GM18517 (cell line): ENCODE results near the gene MEIOSIN.
"Not testable (repeated sequence)": the region's sequence is repeated elsewhere in the genome, so short reads cannot be mapped to it uniquely, and the experiment has no call there.

Experiments
- ATAC-seq: cut with Tn5 transposase; IDR thresholded peaks from one replicate; pipeline ENCODE4 v1.9.1; 2021; ENCODE audit warnings: mild to moderate bottlenecking, moderate library complexity; ENCODE audit not compliant: unreplicated experiment

Gene MEIOSIN

DNA sequence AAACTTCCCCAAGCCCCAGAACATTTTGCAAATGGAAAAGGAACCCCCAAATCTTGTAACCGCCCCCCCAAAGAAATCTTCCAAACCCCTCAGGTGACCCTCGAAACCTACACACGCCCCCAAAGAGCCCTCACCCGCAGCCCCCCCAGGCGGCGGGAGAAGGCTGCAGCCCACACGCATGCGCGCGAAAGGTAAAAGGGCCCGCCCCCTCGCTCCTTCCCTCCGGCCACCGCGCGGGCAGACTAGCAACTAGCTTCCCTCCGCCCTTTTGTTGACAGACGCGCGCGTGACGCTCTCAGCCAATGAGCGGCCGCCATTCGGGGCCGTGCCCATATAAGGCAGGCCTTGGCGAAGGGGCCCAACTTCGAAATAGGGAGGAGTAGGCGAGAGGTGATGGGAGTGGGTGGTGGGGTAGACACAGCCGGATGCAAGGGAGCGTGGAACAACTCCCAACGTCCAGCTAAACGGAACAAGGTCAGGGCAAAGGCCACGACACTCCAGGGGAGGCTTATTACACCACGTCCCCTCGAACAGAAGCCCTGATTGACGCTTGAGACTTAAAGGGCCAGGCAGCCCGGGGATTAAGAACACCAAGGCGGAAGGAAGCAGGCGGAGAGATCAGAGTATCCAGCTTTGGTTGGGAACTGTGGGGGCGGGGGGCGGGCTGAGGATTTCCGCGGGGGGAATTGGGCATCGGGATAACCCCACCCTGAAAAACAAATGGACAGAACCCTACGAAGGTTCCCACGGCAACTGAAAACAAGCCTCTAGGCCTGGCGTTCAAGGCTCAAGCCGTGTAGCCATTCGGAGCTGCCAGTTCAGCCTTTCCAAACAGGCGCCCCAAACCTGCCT, 15.9 kb upstream of the MEIOSIN start:
- ATAC-seq = peak; percentile 93

DNA sequence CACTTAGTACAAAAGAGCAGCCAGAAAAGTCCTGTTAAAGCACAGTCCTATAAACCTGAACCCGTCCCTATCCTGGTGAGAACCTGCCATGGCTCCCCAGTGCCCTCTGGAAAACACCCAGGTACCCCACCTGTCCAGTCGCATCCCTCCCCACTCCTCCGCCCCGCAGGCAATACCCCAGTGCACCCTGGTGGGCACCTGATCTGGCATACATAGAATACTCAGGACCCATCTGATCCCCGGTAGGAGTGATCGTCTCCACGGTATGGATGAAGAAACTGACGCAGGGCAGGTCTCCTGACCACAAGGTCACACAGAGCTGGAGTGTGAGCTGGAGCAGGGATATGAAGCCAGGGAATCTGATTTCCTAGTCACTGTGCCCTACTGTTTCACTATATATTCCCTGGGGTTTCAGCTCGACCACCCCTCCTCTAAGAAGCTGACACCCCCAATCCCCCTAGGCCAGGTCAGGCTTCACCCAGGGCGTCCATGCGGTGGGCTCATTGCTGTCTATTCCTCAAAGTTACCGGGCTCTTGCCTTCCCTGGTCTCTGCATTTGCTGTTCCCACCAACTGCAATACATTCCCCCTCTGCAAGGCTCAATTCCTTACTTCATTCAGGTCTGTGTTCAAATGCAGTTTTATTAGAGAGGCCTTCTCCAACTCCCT, 15.1 kb upstream of the MEIOSIN start:
- no peak for ATAC-seq

DNA sequence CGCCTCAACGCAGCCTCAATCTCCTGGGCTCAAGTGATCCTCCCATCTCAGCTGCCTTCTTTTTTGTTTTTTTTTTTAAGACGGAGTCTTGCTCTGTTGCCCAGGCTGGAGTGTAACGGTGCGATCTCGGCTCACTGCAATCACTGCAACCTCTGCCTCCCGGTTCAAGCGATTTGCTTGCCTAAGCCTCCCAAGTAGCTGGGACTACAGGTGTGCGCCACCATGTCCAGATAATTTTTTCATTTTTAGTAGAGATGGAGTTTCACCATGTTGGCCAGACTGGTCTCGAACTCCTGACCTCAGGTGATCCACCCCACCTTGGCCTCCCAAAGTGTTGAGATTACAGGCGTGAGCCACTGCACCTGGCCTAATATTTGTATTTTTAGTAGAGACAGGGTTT, 13.2 kb upstream of the MEIOSIN start:
- not testable (repeated sequence) for ATAC-seq

DNA sequence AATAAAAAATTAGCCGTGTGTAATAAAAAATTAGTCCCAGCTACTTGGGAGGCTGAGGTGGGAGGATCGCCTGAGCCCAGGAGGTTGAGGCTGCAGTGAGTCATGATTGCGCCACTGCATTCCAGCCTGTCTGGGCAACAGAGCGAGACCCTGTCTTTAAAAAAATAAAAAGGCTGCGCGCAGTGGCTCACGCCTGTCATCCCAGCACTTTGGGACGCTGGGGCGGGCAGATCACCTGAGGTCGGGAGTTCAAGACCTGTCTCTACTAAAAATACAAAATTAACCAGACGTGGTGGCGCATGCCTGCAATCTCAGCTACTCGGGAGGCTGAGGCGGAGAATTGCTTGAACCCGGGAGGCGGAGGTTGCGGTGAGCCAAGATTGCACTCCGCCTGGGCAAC, 4.6 kb upstream of the MEIOSIN start:
- ATAC-seq = not testable (repeated sequence)

DNA sequence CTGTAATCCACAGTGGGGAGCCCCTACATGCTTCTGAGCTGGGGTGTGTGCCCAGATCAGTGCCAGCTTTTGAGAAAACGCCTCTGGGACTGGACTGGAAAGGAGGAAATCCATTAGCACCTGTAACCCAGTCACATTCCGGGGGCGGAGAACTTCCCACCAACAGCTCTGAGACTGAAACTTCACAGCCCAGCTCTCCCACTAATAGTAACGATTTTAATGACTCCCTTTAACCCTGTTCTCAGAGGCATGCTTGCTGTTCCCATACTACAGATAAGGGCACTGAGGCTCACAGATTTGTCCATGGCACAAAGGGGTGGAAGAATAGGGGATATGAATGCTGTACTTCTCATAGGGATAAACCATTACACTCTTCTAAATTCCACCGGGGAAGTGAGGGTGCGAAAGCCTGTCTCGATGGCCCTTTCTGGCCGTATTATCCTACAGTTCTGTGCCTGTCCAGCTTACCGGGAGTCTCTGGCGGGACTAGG, 3.4 kb upstream of the MEIOSIN start:
- no peak for ATAC-seq

DNA sequence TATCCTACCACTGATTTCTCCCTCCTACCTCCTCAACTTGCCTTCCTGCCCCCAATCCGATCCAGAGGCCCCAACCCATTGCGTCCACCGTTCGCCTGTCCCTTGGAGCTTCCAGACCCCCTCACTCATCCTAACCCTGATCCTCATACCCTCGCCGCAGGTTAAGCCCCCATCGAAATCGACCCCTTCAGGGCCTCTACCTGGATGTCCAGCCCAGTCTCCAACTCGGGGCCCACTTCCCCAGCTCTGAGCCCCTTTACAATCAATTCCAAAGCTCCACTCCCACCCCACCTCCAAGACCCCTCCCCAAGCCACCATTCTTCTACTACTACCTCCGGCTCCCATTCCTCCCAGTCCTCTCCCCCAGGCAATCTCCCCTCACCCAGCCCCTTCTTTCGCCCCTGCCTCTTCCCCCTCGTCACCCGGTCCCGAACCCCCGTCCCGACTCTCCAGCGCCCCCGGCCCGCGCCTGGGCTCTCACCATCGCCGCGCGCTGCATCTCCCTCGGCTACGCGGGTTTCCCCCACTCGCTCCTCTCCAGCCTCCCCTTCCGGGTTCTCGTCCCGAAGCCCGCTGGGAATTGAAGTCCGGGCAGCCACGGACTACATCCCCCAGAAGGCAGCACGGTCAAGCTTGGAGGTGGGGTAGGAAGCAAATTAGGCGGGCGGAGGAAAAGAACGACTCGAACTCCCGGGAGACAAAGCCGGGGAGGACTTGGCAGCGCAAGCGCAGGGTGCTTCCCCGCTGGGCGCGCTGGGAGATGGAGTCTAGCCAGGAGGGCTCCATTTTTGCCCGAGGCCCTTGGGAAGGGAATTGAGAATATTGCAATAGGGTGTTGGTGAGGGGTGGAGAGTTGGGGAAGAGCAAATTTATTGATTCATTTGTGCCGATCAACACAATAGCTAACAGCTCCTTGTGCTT, 2.6 kb upstream of the MEIOSIN start, which contains the start of gene FBXO46:
FBXO46 (minus strand) TSS at position 529 of the 921 bp plus-strand sequence. CDS start 17,401 bp downstream, outside the sequence.
- ATAC-seq = peak; percentile 77

DNA sequence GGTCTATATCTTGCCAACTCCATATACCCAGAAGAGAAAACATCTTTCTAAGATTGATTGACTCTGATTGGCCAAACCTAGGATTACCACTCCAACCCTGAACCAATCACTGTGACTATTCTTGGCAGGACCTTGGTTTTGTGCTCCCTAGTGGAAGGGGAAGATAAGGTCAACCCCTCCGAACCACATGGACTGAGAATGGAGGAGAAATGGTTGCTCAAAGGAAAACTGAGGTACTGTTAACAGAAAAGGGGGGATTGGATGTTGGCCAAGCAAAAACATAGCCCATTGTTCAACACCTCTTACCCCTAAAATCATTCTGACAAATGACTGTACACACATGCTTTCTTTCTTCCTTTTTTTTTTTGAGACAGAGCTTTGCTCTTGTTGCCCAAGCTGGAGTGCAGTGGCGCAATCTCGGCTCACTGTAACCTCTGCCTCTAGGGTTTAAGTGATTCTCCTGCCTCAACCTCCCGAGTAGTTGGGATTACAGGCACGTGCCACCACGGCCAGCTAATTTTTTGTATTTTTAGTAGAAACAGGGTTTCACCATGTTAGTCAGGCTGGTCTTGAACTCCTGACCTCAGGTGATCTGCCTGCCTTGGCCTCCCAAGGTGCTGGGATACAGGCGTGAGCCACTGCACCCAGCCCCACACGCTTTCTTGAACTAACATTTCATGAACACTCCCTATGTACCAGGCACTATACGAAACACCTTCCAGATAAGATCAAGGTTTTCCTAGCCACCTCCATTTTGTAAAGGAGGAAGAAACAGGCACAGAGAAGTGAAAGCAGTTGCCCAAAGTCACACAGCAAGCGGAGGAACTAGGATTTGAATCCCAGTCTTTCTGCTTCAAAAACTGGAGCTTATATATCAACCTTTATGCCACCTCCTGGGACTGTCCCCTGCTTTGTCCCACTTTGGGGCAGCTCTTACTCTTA, 6.5 kb downstream of the MEIOSIN start:
- no peak for ATAC-seq

- ATAC-seq = no peak
Measured at GRCh38 chr19:45742969-45743368, 9.7 kb downstream of the MEIOSIN start.

- ATAC-seq = no peak
Measured at GRCh38 chr19:45745606-45746005, 12.4 kb downstream of the MEIOSIN start.

- ATAC-seq = no peak
Measured at GRCh38 chr19:45746866-45747265, 13.6 kb downstream of the MEIOSIN start.

GRCh38 chr19:45747513-45747912, 14.3 kb downstream of the MEIOSIN start:
- no peak for ATAC-seq

DNA sequence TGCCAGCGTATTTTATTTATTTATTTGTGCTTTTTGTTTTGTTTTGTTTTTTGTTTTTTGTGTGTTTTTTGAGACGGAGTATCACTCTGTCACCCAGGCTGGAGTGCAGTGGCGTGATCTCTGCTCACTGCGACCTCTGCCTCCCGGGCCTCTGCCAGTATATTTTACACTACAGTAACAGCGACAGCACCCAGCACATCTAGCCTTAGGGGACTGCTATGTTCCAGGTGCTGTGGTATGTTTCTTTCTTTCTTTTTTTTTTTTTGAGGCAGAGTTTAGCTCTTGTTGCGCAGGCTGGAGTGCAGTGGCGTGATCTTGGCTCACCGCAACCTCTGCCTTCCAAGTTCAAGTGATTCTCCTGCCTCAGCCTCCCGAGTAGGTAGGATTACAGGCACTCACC, 18.2 kb downstream of the MEIOSIN start:
- ATAC-seq = not testable (repeated sequence)

DNA sequence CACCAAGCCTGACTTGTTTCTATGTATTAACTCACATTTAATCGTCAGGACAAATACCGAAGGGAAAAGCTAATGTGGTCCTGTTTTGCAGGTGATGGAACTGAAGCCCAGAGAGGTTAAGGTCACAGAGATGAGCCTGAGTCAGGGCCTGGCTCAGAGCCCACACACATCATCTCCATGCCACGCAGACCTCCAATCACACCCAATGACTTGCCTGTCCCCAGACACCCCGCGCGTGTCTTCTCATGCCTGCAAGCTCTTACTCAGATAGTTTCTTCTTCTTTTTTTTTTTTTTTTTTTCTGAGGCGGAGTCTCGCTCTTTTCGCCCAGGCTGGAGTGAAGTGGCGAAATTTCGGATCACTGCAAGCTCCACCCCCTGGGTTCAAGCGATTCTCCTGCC, 19.4 kb downstream of the MEIOSIN start:
- no peak for ATAC-seq

- ATAC-seq = no peak
Measured at GRCh38 chr19:45753548-45753947, 20.3 kb downstream of the MEIOSIN start.

DNA sequence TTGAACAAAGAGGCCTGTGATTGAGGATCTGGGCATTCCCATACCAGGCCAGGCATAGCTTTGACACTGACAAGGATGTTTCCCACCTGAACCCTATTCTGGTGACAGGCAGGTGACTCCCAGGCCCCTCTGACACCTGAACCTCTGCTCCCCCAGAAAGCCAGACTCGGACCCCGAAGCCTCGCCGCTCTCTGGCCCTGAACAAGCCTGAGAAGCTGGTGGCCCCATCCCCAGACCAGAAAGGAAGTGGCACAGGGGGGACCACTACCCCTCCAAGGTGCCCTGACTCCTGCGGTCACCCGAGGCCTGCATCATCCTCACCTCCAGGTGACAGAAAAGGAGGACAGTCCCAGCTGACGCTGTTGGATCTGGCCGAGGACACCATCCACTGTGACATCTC, 21.1 kb downstream of the MEIOSIN start:
- ATAC-seq = no peak

DNA sequence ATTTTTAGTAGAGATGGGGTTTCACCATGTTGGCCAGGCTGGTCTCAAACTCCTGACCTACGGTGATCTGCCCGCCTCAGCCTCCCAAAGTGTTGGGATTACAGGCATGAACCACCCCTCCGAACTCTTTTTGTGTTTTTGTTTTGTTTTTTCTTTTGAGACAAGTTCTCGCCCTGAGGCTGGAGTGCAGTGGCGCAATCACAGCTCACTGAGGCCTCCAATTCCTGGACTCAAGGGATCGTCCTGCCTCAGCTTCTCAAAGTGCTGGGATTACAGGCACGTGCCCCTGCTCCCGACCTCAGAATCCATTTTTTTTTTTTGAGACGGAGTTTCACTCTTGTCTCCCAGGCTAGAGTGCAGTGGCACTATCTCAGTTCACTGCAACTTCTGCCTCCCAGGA, 24.5 kb downstream of the MEIOSIN start:
- ATAC-seq = no peak

GRCh38 chr19:45758921-45759320, 25.7 kb downstream of the MEIOSIN start:
- ATAC-seq = no peak

- no peak for ATAC-seq
Measured at GRCh38 chr19:45761714-45762113, 28.5 kb downstream of the MEIOSIN start.

DNA sequence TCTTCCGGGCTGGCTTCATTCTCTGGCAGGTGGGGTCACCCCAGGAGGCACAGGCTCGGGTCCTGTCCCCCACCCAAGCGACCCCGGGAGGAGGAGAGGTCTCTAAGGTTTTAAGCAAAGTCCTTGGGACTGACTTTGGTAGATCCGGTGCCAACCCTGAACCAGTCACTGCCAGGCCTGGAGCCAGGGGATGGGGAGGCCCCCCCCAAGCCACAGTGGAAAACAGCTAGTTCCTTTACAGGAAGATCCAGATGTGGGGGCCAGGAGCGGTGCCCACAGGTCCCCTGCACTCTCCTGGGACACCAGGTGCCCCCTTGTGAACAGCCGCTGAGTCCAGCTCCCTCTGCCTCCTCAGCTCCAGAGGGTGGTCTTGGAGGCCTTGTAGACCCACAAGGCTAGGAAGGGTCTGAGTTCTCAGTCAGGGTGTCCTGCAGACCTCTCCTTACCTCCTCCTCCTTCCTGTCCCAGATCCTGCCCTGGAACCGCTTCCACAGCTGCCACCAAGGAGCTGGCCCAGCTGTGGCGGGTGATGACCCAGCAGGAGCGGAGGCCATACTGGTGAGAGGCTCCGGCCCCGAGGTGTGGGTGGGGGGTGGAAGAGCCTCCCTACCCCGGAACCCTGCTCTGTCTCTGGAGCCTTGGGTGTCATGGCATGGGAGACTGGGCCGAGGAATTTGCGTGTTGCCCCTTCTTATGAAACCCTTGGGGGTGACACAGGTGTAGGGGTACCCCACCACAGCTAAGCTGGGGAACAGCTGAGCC, 29.8 kb downstream of the MEIOSIN start:
- ATAC-seq = no peak
